GM10266 (cell line): ENCODE results near the gene TCF4.

Experiments
- DNase-seq: peaks from one replicate; pipeline ENCODE4 v3.0.0; 2012; ENCODE audit errors: extremely low spot score
- TF ChIP-seq, protein P1 (sequence below): IDR thresholded peaks from 2 replicates; pipeline ENCODE4 v1.5.1; 2012; ENCODE audit warnings: mild to moderate bottlenecking, low read depth; ENCODE audit not compliant: control insufficient read depth, insufficient read depth; ENCODE audit errors: missing control alignments

Gene TCF4

DNA sequence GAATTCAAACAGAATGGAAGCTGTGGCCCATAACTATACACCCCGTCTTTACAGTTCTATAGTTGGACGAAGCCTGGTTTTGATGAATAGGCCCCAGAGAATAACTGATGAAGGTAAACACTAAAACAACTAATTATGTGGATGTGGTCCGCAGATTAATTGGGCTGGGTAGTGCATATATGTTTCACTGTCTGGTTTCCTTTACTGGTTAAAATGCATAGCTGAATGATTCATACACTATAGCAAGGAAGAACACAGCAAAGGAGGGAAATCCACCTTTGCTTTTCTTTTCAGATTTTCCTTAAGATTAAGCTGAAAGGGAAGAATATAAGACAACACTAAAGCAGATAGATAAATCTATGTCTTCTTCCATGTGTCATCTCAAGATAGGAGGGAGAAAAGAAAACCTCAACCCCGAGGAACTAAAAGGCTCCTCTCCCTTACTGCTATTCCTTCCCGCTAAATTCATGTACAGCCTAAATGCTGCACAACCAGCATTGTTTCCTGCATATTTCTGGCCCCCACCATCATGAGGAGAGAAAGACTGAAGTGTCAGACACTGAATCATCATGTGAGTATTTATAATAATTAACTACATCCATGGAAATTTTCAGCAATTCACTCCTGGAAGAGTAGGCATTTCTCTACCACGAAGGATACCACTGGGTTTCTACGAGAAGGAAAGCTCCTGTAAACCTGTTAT lies 331.6 kb downstream of the TCF4 start:
- TF ChIP-seq, protein P1, sequence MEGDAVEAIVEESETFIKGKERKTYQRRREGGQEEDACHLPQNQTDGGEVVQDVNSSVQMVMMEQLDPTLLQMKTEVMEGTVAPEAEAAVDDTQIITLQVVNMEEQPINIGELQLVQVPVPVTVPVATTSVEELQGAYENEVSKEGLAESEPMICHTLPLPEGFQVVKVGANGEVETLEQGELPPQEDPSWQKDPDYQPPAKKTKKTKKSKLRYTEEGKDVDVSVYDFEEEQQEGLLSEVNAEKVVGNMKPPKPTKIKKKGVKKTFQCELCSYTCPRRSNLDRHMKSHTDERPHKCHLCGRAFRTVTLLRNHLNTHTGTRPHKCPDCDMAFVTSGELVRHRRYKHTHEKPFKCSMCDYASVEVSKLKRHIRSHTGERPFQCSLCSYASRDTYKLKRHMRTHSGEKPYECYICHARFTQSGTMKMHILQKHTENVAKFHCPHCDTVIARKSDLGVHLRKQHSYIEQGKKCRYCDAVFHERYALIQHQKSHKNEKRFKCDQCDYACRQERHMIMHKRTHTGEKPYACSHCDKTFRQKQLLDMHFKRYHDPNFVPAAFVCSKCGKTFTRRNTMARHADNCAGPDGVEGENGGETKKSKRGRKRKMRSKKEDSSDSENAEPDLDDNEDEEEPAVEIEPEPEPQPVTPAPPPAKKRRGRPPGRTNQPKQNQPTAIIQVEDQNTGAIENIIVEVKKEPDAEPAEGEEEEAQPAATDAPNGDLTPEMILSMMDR: no peak

DNA sequence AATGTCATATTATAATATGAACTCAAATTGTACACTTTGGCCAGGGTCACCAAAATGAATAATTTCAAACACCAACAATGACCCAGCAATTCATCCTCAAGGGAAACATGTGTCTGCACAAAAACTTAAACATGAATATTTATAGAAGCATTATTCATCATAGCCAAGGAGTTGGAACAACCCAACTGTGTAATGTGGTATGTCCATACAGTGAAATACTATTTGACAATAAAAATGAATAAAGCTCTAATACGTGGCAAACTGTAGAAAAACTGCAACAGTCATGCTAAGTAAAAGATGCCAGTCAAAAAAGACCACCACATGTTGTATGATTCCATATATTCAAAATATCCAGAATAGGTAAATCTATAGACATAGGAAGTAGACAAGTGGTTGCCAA lies 334.2 kb downstream of the TCF4 start:
- TF ChIP-seq, protein P1: no peak
- no peak for DNase-seq

More for the DNA sequence above, 331.6 kb downstream of the TCF4 start:
- no peak for DNase-seq

DNA sequence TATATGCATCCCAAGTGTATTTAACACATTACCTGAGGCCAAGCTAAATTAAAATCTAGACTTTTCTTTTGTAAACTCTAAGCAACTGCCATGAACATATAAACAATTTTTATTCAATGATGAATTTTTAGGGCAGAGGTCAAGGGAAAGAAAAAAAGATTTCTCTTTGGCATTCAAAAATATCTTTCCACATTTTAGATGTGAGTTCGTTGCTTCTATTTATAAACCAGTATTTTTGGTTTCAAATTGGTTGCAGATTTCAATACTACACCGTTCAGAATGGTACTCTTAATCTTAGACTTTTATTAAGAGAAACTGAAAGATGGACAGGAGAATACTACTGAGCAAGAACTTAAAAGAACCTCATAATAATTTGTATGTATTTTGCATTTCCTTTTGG lies 335.1 kb downstream of the TCF4 start:
- TF ChIP-seq, protein P1: no peak
- DNase-seq: no peak

DNA sequence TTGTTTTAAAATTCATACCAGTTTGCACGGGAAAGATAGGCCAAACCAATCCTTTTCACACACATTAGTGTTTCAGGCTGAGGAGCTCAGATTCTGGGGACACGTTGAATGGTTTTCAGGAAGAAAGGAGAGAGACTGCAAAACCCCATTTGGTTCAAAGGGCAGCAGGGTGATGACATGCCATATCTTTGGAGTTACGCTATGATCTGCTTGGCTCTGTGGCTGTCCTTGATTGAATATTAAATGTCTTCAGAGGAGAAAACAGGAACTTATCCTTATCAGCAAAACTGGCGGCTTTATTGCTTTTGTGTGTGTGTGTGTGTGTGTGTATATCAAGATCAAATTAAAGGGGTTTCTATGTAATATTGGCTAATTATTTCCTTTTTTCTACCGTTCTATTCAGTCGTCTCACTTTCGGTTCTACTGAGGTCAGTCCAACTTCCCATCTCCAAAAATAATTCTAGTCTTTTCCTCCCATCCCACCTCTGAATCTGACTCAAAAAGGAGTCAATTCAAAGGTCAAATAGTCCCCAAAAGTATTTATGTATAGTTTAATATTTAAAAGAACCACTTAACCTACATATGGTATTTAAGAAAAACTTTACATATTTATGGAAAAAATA lies 335.8 kb downstream of the TCF4 start:
- TF ChIP-seq, protein P1: no peak
- no peak for DNase-seq

DNA sequence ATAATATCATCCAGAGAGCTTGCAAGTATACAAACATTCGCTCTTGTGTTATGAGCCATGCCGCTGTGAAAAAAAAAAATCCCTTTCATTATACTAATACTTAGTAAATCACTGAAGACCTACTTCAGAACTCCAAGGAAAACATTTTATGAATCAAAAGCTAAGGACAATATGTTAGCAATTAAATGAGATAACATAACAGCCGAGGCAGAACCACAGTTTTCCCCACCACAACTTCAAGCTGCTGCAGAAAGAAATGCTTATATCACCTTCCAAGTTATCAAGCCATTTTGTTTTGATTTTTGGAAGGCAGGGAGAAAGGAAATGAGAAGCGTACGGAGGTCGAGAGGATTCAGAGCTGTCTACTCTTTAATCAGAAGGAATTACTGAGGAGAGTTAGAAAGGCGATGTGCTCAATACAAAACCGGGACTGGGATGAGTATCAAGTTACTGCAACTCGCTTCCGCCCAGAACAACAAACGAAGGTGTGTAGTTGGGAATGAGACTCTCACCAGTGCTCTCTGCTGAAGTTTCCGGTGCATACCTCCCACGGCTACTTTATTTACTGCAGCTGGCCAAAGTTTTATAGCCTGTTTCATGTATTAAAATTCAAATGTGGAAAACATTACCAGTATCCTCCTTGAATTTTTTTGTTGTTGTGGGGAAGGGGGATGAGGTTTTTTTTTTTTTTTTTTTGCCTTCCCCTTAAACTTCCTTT lies 336.6 kb downstream of the TCF4 start:
- TF ChIP-seq, protein P1: no peak
- DNase-seq: no peak

DNA sequence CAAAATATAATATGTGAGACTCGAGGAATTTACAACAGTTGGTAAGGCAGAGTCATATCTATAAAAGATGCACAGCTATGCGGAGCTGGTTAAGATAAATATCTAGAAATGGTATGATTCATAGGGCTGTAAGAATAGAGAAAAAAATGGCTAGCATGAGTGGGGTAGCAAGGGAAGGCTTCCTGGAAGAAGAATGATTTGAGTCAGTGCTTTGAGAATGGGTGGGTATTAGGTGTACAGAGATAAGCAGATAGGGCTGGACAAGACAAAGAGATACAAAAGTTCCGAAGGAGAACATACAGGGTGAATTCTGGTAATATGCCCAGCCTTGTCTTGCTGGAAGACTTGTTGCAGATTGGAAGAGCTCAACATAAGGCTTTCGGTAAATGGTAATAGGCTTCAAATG lies 337.2 kb downstream of the TCF4 start:
- TF ChIP-seq, protein P1: no peak
- DNase-seq: no peak

DNA sequence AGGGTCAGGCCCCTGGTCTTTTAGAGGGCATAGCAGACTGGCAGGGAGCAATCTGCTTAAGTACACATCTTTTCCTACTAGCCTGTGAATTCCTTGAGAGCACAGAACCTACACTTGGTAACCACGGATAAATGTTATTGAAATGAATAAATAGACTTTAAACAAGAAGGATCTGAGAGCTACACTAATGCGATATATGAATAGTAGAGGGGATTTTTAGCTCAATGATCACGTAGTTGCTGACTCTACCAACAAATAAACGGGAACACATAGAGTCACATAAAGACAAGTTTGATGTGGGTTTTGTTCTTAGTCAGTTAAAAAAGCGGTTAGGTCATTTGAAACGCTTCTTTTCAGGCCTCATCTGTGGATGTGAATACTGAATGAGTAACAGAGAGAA lies 338.4 kb downstream of the TCF4 start:
- TF ChIP-seq, protein P1: no peak
- DNase-seq: peak; percentile 43
